Fibroblast of lung (primary cell): ENCODE data around the gene ZBTB42.

Experiments
- EZH2 ChIP-seq: IDR thresholded peaks from 2 replicates; pipeline ENCODE4 v1.5.1; 2012; ENCODE audit warnings: low read length, control low read depth, mild to moderate bottlenecking; ENCODE audit errors: missing control alignments
- TF ChIP-seq, protein P1 (sequence below), 2 donors: IDR thresholded peaks in 1 of 2; conservative IDR thresholded peaks in 1 of 2; 1 replicate in 1 of 2; 2 replicates in 1 of 2; pipeline ENCODE4 v1.5.1; 2011 to 2012; ENCODE audit warnings: low read length in 2 of 2, control low read depth in 1 of 2, inconsistent platforms in 1 of 2, low read depth in 1 of 2, mild to moderate bottlenecking in 1 of 2

DNA sequence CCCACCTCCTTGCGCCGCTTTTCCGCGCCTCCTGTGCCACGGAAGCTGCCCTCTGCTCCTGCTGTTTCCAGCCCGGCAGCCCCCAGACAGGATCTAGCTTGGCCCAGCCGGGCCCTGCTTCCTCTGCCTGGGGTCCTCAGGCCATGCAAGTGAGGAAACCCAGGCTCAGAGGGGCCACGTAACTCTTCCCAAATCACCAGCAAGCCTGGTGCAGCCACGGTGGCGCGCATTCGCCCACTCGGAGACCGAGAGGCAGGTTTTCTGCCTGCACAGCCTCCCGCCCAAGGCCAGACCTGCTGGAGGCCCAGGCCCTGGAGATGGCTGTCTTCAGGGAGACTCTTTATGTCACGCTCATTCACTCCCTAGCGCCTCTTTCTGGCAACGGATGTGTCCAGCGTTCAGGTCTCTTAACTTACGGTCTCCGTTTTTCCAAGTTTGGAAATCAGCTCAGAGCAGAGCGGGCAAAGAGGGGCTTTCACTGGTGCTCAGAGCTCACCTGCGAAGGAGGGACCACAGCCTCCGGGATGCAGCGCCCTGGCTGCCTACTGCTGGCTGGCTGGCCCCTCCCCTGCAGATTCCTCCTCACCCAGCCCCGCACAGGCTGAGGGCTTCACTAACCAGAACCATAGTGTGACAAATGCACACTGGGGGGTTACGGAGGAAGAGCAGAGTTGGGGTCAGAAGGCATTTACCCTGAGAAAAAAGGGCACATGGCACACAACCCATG is 43.6 kb downstream of the ZBTB42 start:
- peak; percentile 7 for TF ChIP-seq EZH2
- TF ChIP-seq, protein P1, sequence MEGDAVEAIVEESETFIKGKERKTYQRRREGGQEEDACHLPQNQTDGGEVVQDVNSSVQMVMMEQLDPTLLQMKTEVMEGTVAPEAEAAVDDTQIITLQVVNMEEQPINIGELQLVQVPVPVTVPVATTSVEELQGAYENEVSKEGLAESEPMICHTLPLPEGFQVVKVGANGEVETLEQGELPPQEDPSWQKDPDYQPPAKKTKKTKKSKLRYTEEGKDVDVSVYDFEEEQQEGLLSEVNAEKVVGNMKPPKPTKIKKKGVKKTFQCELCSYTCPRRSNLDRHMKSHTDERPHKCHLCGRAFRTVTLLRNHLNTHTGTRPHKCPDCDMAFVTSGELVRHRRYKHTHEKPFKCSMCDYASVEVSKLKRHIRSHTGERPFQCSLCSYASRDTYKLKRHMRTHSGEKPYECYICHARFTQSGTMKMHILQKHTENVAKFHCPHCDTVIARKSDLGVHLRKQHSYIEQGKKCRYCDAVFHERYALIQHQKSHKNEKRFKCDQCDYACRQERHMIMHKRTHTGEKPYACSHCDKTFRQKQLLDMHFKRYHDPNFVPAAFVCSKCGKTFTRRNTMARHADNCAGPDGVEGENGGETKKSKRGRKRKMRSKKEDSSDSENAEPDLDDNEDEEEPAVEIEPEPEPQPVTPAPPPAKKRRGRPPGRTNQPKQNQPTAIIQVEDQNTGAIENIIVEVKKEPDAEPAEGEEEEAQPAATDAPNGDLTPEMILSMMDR (conservative IDR thresholded peaks at IDR 0.05 in 1 of 2, IDR thresholded peaks at IDR 0.05 in 1 of 2; ENCODE audit: low read depth in 1 of 2, low read length in 2 of 2) = no peak
